ENCODE measurements around the gene PCDHGC3. TPM values are rescaled to one million over a fixed set of nuclear protein-coding genes. Genes with fewer than 3 reads are reported as not detected.

Gene PCDHGC3
- total and polyA plus RNA-seq, 2 of the 8 experiments (the other 6 are each of a cell fraction or from before 2014, with no cell fraction given): 4.7 to 18.6 TPM

GRCh38 chr5:141517880-141518617 lies 42.3 kb downstream of the PCDHGC3 start:
- Histone ChIP-seq H3K27me3 (replicated peaks in 1 of 4; ENCODE audit: control insufficient read depth in 3 of 4, extremely low read depth in 1 of 4, insufficient read depth in 3 of 4, low read length in 3 of 4) (no peaks in the 10 kb centered on the region), H4K5ac (ENCODE audit: insufficient read length, low read depth, low read length) (no peak overlapping the region), H2AFZ (ENCODE audit: low read length) (no peak overlapping the region), H3K23ac (ENCODE audit: insufficient read length) (no peak overlapping the region), H3K36me3 (ENCODE audit: control insufficient read depth in 2 of 4, insufficient read depth in 4 of 4, low read length in 3 of 4) (peaks cover 10 to 35% (median 24%) of the 10 kb centered on the region in 4 experiments), H3K4me2 (ENCODE audit: insufficient read depth in 1 of 2, low read depth in 2 of 2, low read length in 2 of 2) (no peak overlapping the region), H3K56ac (replicated peaks; ENCODE audit: insufficient read length, low read depth, low read length) (no peak overlapping the region), H4K91ac (replicated peaks; ENCODE audit: insufficient read length, low read length) (no peak overlapping the region), H3K27ac (ENCODE audit: low read depth, low read length) (no peak overlapping the region), H4K20me1 (replicated peaks in 1 of 2; ENCODE audit: control insufficient read depth in 1 of 2, insufficient read depth in 2 of 2, low read length in 2 of 2) (no peaks in the 10 kb centered on the region), H2BK120ac (replicated peaks; ENCODE audit: low read depth, low read length) (no peak overlapping the region), H3K14ac (ENCODE audit: insufficient read length) (no peak overlapping the region), H3K4ac (replicated peaks; ENCODE audit: insufficient read length, low read depth, low read length) (no peak overlapping the region), H3K9me3 (ENCODE audit: insufficient read depth in 2 of 2, low read depth in 1 of 2, low read length in 1 of 2) (no peaks in the 10 kb centered on the region), H2AK5ac (ENCODE audit: low read depth, low read length) (no peak overlapping the region), H2BK15ac (ENCODE audit: low read length) (no peak overlapping the region), H3K4me1 (replicated peaks in 1 of 4; ENCODE audit: control insufficient read depth in 3 of 4, insufficient read depth in 4 of 4, low read length in 3 of 4) (peaks cover 3 to 20% (median 9%) of the 10 kb centered on the region in 4 experiments), H3K23me2 (ENCODE audit: low read depth, low read length) (peaks cover 9% of the 10 kb centered on the region), H2BK20ac (ENCODE audit: low read length) (no peak overlapping the region), H3K9ac (replicated peaks in 1 of 4; ENCODE audit: extremely low read depth in 1 of 4, low read depth in 3 of 4, low read length in 3 of 4) (no peak overlapping the region), H3K79me1 (ENCODE audit: low read depth, low read length) (no peaks in the 10 kb centered on the region), H3K79me2 (ENCODE audit: control insufficient read depth in 1 of 2, insufficient read depth in 2 of 2, low read length in 2 of 2) (no peaks in the 10 kb centered on the region), H2BK12ac (ENCODE audit: low read depth, low read length) (no peak overlapping the region), H3K18ac (ENCODE audit: extremely low read depth, low read length) (no peak overlapping the region), H2BK5ac (ENCODE audit: low read depth, low read length) (no peak overlapping the region), H4K8ac (ENCODE audit: extremely low read depth, insufficient read depth, low read length) (no peak overlapping the region), H3K4me3 (ENCODE audit: extremely low read depth in 1 of 4, insufficient read depth in 2 of 4, low read depth in 3 of 4, low read length in 4 of 4) (no peak overlapping the region)
- FAIRE-seq (no peak), DNase-seq (ENCODE audit: low read depth in 1 of 2, low spot score in 2 of 2) (no peak)
- POLR2A ChIA-PET (ENCODE audit: partially characterized antibody): interaction anchor here (0.6 kb wide), 1 partner anchor 162 kb away, joined by 3 read pairs; no protein-coding TSS in a partner anchor
- 90% methylated on average over 11 of the region's 11 CpGs; no CpG with 5 or more reads in 1 of the 2 experiments for WGBS, 2 experiments (ENCODE audit: extremely low coverage in 1 of 2, insufficient coverage in 1 of 2, insufficient read length in 1 of 2, insufficient replicate concordance in 2 of 2, low coverage in 1 of 2, low lambda C conversion rate in 2 of 2, missing lambda C conversion rate in 1 of 2)
- CTCF ChIA-PET (ENCODE audit: partially characterized antibody): interaction anchor here (0.6 to 50.9 kb wide), 16 partner anchors 9 to 552 kb away, joined by 3 to 1236 read pairs (median 5); partner anchors contain the start of genes PCDHGA10, PCDHGA11, PCDHGA9 and PCDHGB6
- no peak for TF ChIP-seq ASH2L (IDR thresholded peaks at IDR 0.05; ENCODE audit: low read length)
- TF ChIP-seq USF2 (IDR thresholded peaks at IDR 0.05; ENCODE audit: low read length): no peak
- no peak for TF ChIP-seq RAD21 (IDR thresholded peaks at IDR 0.05 in 1 of 2, conservative IDR thresholded peaks at IDR 0.05 in 1 of 2; ENCODE audit: low read depth in 2 of 2, low read length in 2 of 2)
- TF ChIP-seq POU5F1 (IDR thresholded peaks at IDR 0.05; ENCODE audit: low read depth, low read length): no peak
- no peak for TF ChIP-seq JUN (IDR thresholded peaks at IDR 0.05; ENCODE audit: low read depth, low read length)
- no peak for TF ChIP-seq ZNF274 (IDR thresholded peaks at IDR 0.05; ENCODE audit: borderline replicate concordance, extremely low read depth, low read length)
- no peak for TF ChIP-seq CTBP2 (IDR thresholded peaks at IDR 0.05; ENCODE audit: borderline replicate concordance, insufficient read depth, insufficient read length, low read length)
- no peak for TF ChIP-seq TAF1 (IDR thresholded peaks at IDR 0.05; ENCODE audit: low read depth, low read length)
- TF ChIP-seq KDM5A (IDR thresholded peaks at IDR 0.05; ENCODE audit: low read length): no peak
- TF ChIP-seq SIX5 (IDR thresholded peaks at IDR 0.05; ENCODE audit: low read depth, low read length): no peak
- TF ChIP-seq JUND (IDR thresholded peaks at IDR 0.05; ENCODE audit: low read length): no peak
- no peak for TF ChIP-seq SP1 (IDR thresholded peaks at IDR 0.05; ENCODE audit: low read depth, low read length)
